Adipocyte (in vitro differentiated cells): Measurements from ENCODE around the gene URB1.
A peak's percentile ranks its signal among the peaks of the same experiment; 100 is the strongest.

ENCODE experiments used
- DNase-seq: peaks from one replicate; pipeline ENCODE4 v3.0.0-alpha.2; 2015; ENCODE audit warnings: low read depth
- H3K27me3 ChIP-seq: replicated peaks from 2 replicates; pipeline ENCODE4 v1.7.0; 2013; ENCODE audit warnings: mild to moderate bottlenecking, low read length, moderate library complexity; ENCODE audit not compliant: control insufficient read depth, insufficient read depth
- H3K36me3 ChIP-seq: 2 replicates; pipeline ENCODE4 v1.7.0; 2013; ENCODE audit warnings: low read length, mild to moderate bottlenecking, moderate library complexity; ENCODE audit not compliant: control insufficient read depth, insufficient read depth, severe bottlenecking
- H3K4me1 ChIP-seq: 2 replicates; pipeline ENCODE4 v1.7.0; 2013; ENCODE audit warnings: mild to moderate bottlenecking, low read length, moderate library complexity; ENCODE audit not compliant: control insufficient read depth, insufficient read depth
- H3K4me3 ChIP-seq: 2 replicates; pipeline ENCODE4 v1.7.0; 2013; ENCODE audit warnings: mild to moderate bottlenecking, low read length, moderate library complexity
- H3K9ac ChIP-seq: 2 replicates; pipeline ENCODE4 v1.7.0; 2013; ENCODE audit warnings: mild to moderate bottlenecking, low read length, moderate library complexity
- H3K9me3 ChIP-seq: 2 replicates; pipeline ENCODE4 v1.7.0; 2013; ENCODE audit warnings: mild to moderate bottlenecking, low read length, moderate library complexity; ENCODE audit not compliant: control insufficient read depth

Gene URB1

DNA sequence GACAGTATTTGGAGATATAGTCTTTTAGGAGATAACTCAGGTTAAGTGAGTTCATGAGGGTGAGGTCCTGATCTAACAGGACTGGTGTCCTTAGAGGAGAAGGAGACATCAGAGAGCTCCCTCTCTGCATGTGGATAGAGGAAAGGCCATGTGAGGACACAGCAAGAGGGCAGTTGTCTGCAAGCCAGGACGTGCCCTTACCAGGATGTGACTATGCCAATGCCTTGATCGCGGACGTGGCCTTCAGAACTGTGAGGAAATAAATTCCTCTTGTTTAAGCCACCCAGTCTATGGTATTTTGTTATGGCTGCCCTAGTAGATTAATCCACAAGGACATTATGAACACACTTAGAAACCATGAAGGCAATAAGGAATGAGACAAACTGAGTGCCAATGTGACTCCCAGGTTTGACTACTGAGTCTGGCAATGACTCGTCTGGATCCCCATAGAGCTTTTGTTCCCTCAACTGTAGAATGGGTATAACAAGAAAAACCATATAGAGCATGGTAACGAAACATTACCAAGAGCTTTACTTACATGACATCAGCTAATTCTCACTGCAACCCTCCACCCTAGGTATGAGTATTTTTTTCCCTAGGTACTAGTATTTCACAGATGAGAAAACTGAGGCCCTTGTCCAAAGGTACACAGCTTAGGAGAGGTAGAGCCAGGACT, 6.5 kb downstream of the URB1 start:
- Histone ChIP-seq H3K4me3 (no peak overlapping the region), H3K9me3 (no peaks in the 10 kb centered on the region), H3K9ac (no peak overlapping the region), H3K36me3 (peaks cover 32% of the 10 kb centered on the region), H3K27me3 (no peaks in the 10 kb centered on the region), H3K4me1 (peaks cover 48% of the 10 kb centered on the region)
- DNase-seq = no peak

DNA sequence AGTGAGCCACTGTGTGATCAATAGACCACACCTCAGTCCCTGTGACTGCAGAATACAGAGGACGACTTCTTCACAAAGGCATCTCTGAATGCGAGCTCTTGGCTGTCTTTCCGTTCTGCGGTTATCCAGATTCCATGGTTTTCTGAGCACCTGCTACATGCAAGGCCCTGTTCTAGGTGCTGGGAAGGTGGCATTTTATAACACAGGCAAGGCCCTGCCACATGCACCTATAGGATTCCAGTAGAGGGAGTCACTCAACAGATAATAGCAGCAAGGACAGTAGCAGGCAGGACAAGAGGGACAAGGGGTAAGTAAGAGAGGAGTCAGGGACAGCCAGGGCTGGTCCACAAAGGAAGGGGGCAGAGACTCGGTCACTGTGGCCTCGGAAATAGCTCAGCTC, 9.0 kb downstream of the URB1 start:
- Histone ChIP-seq H3K9me3 (no peaks in the 10 kb centered on the region), H3K9ac (no peak overlapping the region), H3K36me3 (peaks cover 54% of the 10 kb centered on the region), H3K4me1 (peaks cover 35% of the 10 kb centered on the region), H3K4me3 (no peak overlapping the region), H3K27me3 (no peaks in the 10 kb centered on the region)
- no peak for DNase-seq

DNA sequence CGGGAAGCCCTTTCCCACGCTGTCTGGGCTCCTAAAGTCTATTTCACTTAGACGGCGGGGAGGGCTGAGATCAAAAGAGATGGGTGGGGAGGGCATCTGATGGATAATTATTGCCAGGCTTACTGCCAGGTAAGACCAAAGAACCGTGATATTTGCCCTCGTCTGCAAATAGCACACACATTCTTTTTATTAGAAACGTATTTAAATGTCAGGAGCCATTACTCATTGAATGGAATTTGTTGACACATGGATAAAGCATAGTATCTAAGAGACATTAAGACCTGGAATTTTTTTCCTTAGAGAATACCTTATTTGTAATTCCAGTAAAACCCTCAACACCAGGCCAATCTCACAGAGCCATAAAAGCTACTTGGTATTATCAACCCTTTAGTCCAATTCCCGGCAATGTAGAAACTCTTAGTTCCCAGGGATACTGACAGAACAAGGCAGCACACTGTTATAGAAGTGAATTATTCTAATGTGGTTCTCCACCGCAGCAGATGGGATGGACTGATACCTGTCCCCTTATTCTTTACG, 10.6 kb downstream of the URB1 start:
- Histone ChIP-seq H3K4me3 (no peak overlapping the region), H3K9me3 (no peaks in the 10 kb centered on the region), H3K27me3 (no peaks in the 10 kb centered on the region), H3K4me1 (peaks cover 32% of the 10 kb centered on the region), H3K9ac (peak overlapping the region; percentile 61), H3K36me3 (peaks cover 67% of the 10 kb centered on the region)
- DNase-seq = peak; percentile 60

DNA sequence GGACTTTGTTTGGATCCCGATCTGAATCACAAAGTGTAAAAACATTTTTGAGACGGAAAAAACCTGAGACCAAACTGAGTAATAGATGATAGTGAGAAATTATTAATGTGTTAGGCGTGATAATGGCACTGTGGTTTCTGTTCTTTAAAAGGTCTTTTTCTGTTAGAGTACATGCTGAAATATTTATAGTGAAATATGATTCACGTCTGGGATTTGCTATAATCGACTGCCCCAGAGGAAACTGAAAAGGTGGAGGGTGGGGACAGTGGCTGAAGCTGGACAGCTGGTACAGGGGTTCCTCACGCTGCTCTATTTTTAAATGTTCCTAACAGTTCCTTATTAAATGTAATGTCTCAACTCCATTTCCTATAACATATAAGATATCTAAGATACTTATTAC, 11.2 kb downstream of the URB1 start:
- Histone ChIP-seq H3K9me3 (no peaks in the 10 kb centered on the region), H3K27me3 (no peaks in the 10 kb centered on the region), H3K36me3 (peaks cover 69% of the 10 kb centered on the region), H3K4me3 (no peak overlapping the region), H3K4me1 (peaks cover 34% of the 10 kb centered on the region), H3K9ac (no peak overlapping the region)
- no peak for DNase-seq

DNA sequence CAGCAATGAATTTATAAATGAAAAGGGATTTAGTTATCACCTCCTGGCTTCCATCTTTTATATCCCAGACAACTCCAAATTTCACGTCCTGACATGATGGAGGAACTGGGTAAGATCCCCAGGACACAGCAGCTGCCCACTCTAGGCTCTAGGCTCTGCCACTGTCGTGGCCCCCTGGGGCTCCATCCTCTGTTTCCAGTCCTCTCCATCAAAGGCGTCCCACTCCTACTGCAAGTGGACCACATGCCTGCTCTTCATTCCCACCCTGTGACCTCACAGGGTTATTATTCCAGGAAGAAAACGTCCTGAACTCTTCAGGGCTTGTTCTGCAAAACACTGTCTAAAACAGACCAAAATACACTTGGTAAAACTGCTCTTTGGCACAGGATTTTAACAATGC, 11.9 kb downstream of the URB1 start:
- peaks cover 34% of the 10 kb centered on the region for H3K4me1 ChIP-seq
- H3K9ac ChIP-seq = no peak overlapping the region
- DNase-seq = no peak
- H3K36me3 ChIP-seq = peaks cover 72% of the 10 kb centered on the region
- H3K4me3 ChIP-seq = no peak overlapping the region
- H3K9me3 ChIP-seq = no peaks in the 10 kb centered on the region
- H3K27me3 ChIP-seq = no peaks in the 10 kb centered on the region

DNA sequence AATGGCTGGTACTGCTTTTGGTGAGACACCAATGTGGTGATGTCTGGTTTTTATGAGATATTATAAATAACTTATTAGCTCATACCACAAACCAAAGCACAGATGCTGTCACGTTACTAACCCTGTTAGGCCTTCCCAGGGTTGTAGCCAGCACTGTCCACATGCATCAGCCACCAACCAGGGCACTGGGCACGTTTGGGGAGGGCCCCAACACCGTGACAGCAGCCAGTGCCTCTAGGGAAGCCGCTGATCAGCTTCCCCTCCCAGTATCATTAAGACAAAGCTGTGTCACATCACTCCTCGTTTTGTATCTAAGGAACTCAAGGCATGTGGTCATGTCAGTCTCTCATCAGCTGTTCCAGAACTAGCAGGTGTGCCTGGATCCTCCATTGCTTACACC, 13.9 kb downstream of the URB1 start:
- no peaks in the 10 kb centered on the region for H3K27me3 ChIP-seq
- H3K9ac ChIP-seq = no peak overlapping the region
- no peaks in the 10 kb centered on the region for H3K9me3 ChIP-seq
- no peak for DNase-seq
- H3K36me3 ChIP-seq = peaks cover 79% of the 10 kb centered on the region
- no peak overlapping the region for H3K4me3 ChIP-seq
- peaks cover 34% of the 10 kb centered on the region for H3K4me1 ChIP-seq

DNA sequence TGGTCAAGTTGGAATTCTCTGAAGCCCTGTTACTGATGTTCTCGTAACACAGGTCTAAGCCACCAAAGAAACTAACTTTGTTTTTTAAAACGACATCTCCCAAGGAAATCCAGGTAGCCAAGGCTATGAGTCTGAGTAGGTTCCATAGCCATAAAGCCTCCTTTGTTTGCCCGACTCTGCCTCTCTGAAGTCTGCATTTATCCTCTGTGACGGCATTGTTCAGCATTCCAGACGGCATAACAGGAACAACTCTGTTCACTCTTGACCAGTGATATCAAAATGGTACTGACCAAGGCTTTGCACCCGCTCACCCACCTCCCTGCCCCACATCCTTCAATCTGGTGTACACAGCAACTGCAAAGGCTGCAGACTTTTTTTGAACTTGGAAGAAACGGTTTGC, 14.8 kb downstream of the URB1 start:
- no peaks in the 10 kb centered on the region for H3K9me3 ChIP-seq

DNA sequence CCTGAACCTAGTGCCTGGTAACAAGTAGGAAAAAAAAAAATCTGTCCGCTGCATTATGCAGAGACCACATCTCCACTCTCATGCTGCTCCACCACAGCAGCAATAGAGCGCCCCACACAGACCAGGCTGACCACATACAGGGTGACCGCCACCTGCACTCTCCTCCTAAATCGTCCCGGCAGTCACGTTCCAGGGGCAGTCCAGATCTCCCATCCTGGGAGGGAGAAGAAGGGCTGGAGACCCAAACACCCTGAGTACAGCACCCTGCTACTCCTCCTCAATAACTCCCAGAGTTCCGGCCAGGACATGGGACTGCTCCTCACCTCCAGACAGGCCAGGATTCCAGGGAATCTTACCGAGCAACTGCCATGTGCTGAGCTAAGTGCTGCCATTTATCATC, 15.3 kb downstream of the URB1 start:
- Histone ChIP-seq H3K9ac (no peak overlapping the region), H3K36me3 (peaks cover 75% of the 10 kb centered on the region), H3K27me3 (no peaks in the 10 kb centered on the region), H3K4me1 (peaks cover 35% of the 10 kb centered on the region), H3K4me3 (no peak overlapping the region), H3K9me3 (no peaks in the 10 kb centered on the region)
- DNase-seq = no peak

More for the DNA sequence above, 14.8 kb downstream of the URB1 start:
- DNase-seq = no peak
- Histone ChIP-seq H3K4me1 (peaks cover 35% of the 10 kb centered on the region), H3K4me3 (no peak overlapping the region), H3K36me3 (peaks cover 79% of the 10 kb centered on the region), H3K9ac (no peak overlapping the region), H3K27me3 (no peaks in the 10 kb centered on the region)

DNA sequence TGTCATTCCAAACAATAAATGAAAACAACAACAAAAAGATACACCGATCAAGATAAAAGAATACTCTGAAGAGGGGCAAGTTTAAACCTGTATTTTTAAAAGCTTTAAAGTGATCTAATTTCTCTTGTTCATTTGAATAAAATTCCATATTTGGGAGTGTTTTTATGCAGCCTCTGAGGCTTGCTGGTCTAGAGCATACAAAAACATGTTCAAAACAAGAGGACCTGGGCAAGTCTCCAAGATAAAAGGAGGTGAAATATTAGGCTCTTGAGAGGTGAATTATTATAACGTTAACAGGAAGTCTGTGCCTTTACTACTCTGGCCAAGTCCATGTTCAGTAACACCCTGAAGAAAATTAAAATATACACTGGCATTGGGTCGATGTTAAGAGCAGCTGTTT, 20.1 kb downstream of the URB1 start:
- peak overlapping the region; percentile 77 for H3K9ac ChIP-seq
- H3K9me3 ChIP-seq = no peaks in the 10 kb centered on the region
- H3K27me3 ChIP-seq = no peaks in the 10 kb centered on the region
- peaks cover 71% of the 10 kb centered on the region for H3K36me3 ChIP-seq
- H3K4me3 ChIP-seq = no peak overlapping the region
- peak; percentile 15 for DNase-seq
- H3K4me1 ChIP-seq = peaks cover 46% of the 10 kb centered on the region

DNA sequence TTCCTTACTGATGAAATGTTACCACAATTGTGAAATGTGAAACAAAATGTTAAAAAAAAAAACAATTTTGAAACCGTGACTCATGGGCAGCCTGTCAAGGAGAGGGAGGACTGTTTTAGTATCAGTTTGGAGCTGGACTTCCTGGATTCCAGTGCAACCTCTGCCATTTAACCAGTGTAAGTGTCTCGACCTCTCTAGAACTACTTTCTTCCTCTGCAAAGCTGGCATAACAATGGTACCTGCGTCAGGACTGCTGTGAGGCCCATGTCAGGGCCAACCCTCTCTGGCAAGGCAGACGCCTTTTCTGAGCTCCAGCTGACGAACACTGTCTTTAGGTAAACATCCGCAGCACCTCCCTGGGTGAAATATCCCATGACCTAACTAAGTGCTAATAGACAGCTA, 20.9 kb downstream of the URB1 start:
- Histone ChIP-seq H3K4me3 (peak overlapping the region; percentile 46), H3K9ac (peak overlapping the region; percentile 77), H3K4me1 (peaks cover 48% of the 10 kb centered on the region), H3K36me3 (peaks cover 71% of the 10 kb centered on the region), H3K9me3 (no peaks in the 10 kb centered on the region), H3K27me3 (no peaks in the 10 kb centered on the region)
- DNase-seq = peak; percentile 88

DNA sequence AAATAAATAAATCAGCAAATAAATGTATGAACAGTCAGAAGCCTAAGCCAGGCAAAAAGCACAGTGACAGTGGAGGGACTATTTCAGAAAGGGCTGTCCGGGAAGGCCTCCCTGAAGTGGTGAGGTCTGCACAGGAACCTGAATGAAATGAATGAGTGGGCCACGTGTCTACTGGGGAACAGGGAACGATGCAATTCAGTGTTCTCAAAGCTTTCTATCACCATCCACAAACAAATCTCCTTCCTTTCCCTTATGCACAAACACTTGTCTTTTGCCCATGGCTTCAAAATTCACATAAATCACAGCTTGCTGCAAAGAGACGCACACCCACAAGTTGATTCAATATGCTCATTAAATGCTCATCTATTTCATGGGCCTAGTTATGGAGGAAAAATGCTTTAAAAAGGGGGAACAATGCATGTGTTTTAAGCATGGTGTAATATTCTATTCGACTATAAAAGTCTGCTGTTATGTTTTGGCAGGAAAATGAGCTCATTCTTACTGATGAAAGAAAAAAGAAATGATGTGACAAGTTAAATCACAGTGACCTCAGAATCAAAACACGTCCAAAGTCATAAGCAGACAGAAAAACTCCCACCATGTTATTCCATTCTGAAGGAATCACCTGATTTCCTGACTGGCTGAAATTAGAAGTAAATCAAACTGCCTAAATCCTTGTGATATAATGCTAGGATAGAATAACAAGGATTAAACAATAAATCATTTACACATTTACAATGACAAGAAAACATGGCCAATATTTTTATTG, 21.6 kb downstream of the URB1 start:
- Histone ChIP-seq H3K9me3 (no peaks in the 10 kb centered on the region), H3K27me3 (no peaks in the 10 kb centered on the region), H3K4me1 (peaks cover 49% of the 10 kb centered on the region), H3K9ac (peak overlapping the region; percentile 75), H3K36me3 (peaks cover 78% of the 10 kb centered on the region), H3K4me3 (peak overlapping the region; percentile 46)
- peak; percentile 24 for DNase-seq
